ENCODE results near the gene BRAT1. TPM values are rescaled to one million over a fixed set of nuclear protein-coding genes. Genes with fewer than 3 reads are reported as not detected.
"Not testable (repeated sequence)": the region's sequence is repeated elsewhere in the genome, so short reads cannot be mapped to it uniquely, and the experiment has no call there.

Gene BRAT1
- total RNA-seq, 1 donor: 7.7 TPM

GRCh38 chr7:2537981-2538851, 17.1 kb downstream of the BRAT1 start:
- Histone ChIP-seq H3K9me3 (ENCODE audit: low read depth, low read length) (no peaks in the 10 kb centered on the region), H3K4me1 (ENCODE audit: insufficient read depth, low read length) (no peaks in the 10 kb centered on the region), H3K4me3 (ENCODE audit: low read length) (no peak overlapping the region), H3K27me3 (ENCODE audit: insufficient read depth, low read length) (no peaks in the 10 kb centered on the region)

GRCh38 chr7:2535872-2536627, 19.3 kb downstream of the BRAT1 start:
- not testable (repeated sequence) for H3K9me3 ChIP-seq (ENCODE audit: low read depth, low read length); H3K4me1 ChIP-seq (ENCODE audit: insufficient read depth, low read length); H3K27me3 ChIP-seq (ENCODE audit: insufficient read depth, low read length); H3K4me3 ChIP-seq (ENCODE audit: low read length)

- H3K9me3 ChIP-seq (ENCODE audit: low read depth, low read length); H3K4me3 ChIP-seq (ENCODE audit: low read length); H3K27me3 ChIP-seq (ENCODE audit: insufficient read depth, low read length): not testable (repeated sequence)
- H3K4me1 ChIP-seq (ENCODE audit: insufficient read depth, low read length): peaks cover 24% of the 10 kb centered on the region
Measured at GRCh38 chr7:2534214-2534613, 21.1 kb downstream of the BRAT1 start.

GRCh38 chr7:2533566-2533965, 21.8 kb downstream of the BRAT1 start:
- not testable (repeated sequence) for H3K9me3 ChIP-seq (ENCODE audit: low read depth, low read length); H3K27me3 ChIP-seq (ENCODE audit: insufficient read depth, low read length); H3K4me3 ChIP-seq (ENCODE audit: low read length)
- peaks cover 30% of the 10 kb centered on the region for H3K4me1 ChIP-seq (ENCODE audit: insufficient read depth, low read length)

GRCh38 chr7:2532816-2533215, 22.5 kb downstream of the BRAT1 start:
- peaks cover 38% of the 10 kb centered on the region for H3K4me1 ChIP-seq (ENCODE audit: insufficient read depth, low read length)
- H3K27me3 ChIP-seq (ENCODE audit: insufficient read depth, low read length); H3K4me3 ChIP-seq (ENCODE audit: low read length); H3K9me3 ChIP-seq (ENCODE audit: low read depth, low read length): not testable (repeated sequence)

- H3K4me3 ChIP-seq (ENCODE audit: low read length); H3K9me3 ChIP-seq (ENCODE audit: low read depth, low read length); H3K27me3 ChIP-seq (ENCODE audit: insufficient read depth, low read length): not testable (repeated sequence)
- peaks cover 43% of the 10 kb centered on the region for H3K4me1 ChIP-seq (ENCODE audit: insufficient read depth, low read length)
Measured at GRCh38 chr7:2532199-2532772, 23.0 kb downstream of the BRAT1 start.

- not testable (repeated sequence) for H3K4me3 ChIP-seq (ENCODE audit: low read length); H3K9me3 ChIP-seq (ENCODE audit: low read depth, low read length); H3K27me3 ChIP-seq (ENCODE audit: insufficient read depth, low read length)
- peaks cover 48% of the 10 kb centered on the region for H3K4me1 ChIP-seq (ENCODE audit: insufficient read depth, low read length)
Measured at GRCh38 chr7:2531796-2532110, 23.6 kb downstream of the BRAT1 start.

GRCh38 chr7:2530994-2531795, 24.1 kb downstream of the BRAT1 start:
- not testable (repeated sequence) for H3K9me3 ChIP-seq (ENCODE audit: low read depth, low read length); H3K4me3 ChIP-seq (ENCODE audit: low read length); H3K27me3 ChIP-seq (ENCODE audit: insufficient read depth, low read length)
- peaks cover 54% of the 10 kb centered on the region for H3K4me1 ChIP-seq (ENCODE audit: insufficient read depth, low read length)

- no peaks in the 10 kb centered on the region for H3K9me3 ChIP-seq (ENCODE audit: low read depth, low read length)
- H3K4me3 ChIP-seq (ENCODE audit: low read length): peak overlapping the region; percentile 15
- no peaks in the 10 kb centered on the region for H3K27me3 ChIP-seq (ENCODE audit: insufficient read depth, low read length)
- peaks cover 63% of the 10 kb centered on the region for H3K4me1 ChIP-seq (ENCODE audit: insufficient read depth, low read length)
Measured at GRCh38 chr7:2530071-2530987, 25.0 kb downstream of the BRAT1 start.

- H3K4me1 ChIP-seq (ENCODE audit: insufficient read depth, low read length): peaks cover 72% of the 10 kb centered on the region
- peak overlapping the region; percentile 15 for H3K4me3 ChIP-seq (ENCODE audit: low read length)
- H3K9me3 ChIP-seq (ENCODE audit: low read depth, low read length): no peaks in the 10 kb centered on the region
- no peaks in the 10 kb centered on the region for H3K27me3 ChIP-seq (ENCODE audit: insufficient read depth, low read length)
Measured at GRCh38 chr7:2529161-2530070, 25.9 kb downstream of the BRAT1 start.

GRCh38 chr7:2528481-2529095, 26.7 kb downstream of the BRAT1 start:
- H3K4me3 ChIP-seq (ENCODE audit: low read length): no peak overlapping the region
- no peaks in the 10 kb centered on the region for H3K9me3 ChIP-seq (ENCODE audit: low read depth, low read length)
- H3K27me3 ChIP-seq (ENCODE audit: insufficient read depth, low read length): no peaks in the 10 kb centered on the region
- H3K4me1 ChIP-seq (ENCODE audit: insufficient read depth, low read length): peaks cover 80% of the 10 kb centered on the region

GRCh38 chr7:2527505-2528467, 27.5 kb downstream of the BRAT1 start:
- H3K4me1 ChIP-seq (ENCODE audit: insufficient read depth, low read length): peaks cover 88% of the 10 kb centered on the region
- no peaks in the 10 kb centered on the region for H3K9me3 ChIP-seq (ENCODE audit: low read depth, low read length)
- H3K4me3 ChIP-seq (ENCODE audit: low read length): no peak overlapping the region
- H3K27me3 ChIP-seq (ENCODE audit: insufficient read depth, low read length): no peaks in the 10 kb centered on the region
